Activated gamma-delta T cell (primary cell): ENCODE measurements around the gene ARSI.

Experiments used
- DNase-seq: peaks from one replicate; lab custom pipeline; 2025; lab: John Stamatoyannopoulos, UW
- total RNA-seq, 2 donors: gene quantifications; one replicate each; lab custom pipeline; 2026; lab: John Stamatoyannopoulos, UW

Gene ARSI
- 0 reads per million in 2 donors for total RNA-seq

DNA sequence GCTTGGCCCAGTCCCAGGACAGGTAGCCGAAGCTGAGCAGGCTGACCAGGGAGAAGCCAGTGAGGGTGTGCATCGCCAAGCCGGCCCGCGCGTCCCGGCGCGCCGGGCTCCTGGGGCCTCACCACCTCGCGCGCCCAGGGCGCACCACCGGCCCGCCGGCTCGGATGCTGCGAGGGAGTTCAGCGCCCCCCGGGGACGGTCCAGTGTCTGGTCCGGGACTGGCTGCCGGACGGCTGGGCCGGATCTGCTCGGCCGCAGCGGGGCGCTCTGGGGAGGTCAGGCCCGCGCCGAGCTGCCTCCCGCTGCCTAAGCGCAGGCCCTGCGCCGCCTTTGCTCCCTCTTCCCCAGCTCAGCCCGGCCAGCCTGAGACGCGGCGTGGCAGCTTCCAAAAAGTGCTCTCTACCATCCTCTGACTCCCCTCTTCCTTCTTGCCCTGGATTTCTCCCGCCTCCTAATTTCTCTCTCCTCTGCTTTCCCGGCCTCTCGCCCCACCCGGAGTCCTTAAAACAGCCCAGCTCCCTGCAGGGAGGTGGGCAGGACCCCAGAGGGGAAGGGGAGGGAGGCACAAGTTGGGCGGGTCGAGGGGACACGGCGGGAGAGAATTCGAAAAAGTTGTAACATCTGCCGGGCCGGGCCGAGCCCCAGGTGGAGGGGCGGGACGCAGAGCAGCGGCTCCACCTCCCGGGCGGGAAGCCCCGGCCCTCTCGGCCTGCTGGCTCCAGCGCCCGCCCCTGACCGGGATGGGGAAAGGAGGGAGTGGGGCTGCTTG is at the start of gene ARSI:
Gene ARSI (minus strand): TSS at position 605 of the 769 bp plus-strand sequence. CDS start 532 bp downstream, at position 73.
- DNase-seq, result no peak

DNA sequence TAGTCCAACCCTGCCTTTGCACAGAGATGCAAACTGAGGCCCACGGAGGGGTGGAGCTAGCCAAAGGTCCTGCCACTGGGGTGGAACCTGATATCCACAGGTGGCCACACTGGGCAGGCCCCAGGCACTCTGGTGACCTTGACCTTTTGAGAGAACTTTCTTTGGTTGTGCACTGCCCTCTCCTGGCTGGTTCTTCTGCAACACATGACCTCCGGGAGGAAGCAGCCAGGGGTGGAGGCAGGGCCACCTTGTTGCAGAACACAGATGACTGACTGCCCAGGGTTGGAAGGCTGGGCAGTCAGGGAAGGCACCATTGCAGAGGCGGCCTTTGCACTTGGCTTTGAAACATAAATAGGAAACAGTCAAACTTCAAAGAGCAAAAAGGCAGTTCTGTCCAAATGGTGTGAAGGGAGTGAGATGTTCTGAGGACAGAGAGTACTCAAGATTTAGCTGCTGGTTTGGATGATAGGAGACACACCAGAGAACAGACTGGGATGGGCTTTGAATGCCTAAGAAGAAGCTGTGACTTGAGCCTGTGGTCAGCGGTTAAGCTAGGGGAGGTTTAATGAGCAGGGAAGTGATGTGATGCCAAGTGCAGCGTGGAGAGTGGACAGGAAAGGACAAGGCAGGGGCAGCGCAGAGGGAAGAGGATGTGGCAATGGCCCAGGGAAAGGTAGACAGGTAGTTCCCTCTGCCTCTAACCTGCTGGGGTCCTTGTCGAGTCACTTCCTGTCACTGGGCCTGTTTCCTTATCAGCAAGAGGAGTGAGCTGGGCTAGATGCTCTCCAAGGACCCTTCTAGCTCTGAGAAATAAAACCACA is 48.0 kb upstream of the ARSI start:
- DNase-seq, result no peak

DNA sequence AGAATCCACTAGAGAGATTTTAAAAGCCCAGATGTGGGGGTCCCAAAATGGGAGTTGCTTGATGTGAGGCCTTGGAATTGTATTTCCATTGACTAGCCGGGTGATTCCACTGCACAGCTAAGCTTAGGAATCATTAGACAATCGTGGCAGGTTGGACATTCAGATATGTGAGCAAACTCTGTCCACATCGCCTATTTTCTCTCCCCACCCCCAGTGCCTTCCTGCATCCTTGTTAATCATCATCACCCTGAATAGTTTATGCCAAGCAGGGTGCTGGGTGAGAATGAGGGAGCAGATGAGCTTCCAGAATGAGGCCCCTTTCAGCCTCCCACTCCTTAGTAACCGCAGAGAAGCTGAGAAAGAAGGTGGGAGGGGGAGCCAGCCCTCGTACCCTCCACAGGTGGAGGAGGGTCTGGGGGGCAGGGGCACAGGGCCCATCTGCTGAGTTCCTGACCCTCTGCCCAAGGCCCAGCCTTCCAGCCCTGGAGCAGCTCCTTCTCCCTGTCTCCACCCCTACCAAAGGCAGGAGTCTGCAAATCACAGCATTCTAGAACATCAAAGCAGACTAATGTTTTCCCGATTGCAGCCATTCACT is 47.1 kb upstream of the ARSI start:
- DNase-seq, result no peak

DNA sequence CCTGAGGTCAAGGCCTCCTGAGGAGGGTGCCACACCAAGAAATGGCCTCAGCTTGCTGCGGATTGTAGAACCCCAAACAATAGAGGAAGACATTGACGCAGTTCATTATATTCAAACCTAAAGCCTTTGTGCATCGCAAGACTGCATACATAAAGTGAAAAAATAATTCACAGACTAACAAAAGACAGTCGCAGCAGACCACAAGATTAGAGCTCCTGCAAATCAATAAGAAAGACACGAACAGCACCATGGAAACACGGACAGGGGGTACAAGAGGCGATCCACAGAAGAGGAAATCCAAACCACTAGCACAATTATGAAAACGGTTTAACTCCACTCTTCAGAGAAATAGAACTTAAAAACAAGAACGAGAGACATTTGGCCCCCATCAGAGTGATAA is 44.7 kb upstream of the ARSI start:
- DNase-seq, result no peak

DNA sequence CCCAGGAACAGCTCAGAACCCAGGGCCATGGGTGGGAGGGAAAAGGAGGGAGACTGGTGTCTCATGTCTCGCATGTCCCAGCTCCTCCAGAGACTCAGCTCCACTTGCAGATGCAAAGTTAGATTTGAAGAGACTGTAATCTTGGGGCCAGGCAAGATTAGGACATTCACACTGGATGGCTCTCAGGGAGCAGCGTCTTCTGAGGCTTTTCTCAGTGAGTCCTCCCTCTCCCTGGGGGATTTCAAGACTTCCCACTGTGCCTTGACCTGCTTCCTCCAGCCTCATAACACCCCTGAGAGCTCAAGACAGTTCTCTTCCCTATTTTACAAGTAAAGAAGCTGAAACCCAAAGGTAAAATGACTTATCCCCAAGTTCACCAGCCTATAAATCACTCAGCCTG is 44.3 kb upstream of the ARSI start:
- DNase-seq, result no peak

DNA sequence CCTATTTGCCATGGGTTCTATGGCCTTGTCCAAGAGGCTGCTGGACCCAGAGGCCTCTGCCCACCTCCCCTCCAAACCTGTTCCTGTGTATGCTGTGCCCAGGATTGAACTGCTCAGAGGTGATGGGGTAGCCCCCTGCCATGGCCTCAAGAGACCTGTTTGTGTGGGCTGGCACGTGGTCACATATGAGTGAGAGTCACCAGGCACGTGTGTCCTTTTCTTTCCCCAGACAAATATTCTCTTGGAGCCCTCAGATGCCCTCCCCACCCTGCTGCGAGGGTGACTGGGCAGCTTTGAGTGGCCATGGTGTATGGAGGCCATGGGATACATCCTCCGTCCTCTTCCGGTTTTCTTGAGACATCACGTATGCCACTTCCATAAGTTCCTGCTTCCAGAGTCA is 43.9 kb upstream of the ARSI start:
- no peak for DNase-seq

DNA sequence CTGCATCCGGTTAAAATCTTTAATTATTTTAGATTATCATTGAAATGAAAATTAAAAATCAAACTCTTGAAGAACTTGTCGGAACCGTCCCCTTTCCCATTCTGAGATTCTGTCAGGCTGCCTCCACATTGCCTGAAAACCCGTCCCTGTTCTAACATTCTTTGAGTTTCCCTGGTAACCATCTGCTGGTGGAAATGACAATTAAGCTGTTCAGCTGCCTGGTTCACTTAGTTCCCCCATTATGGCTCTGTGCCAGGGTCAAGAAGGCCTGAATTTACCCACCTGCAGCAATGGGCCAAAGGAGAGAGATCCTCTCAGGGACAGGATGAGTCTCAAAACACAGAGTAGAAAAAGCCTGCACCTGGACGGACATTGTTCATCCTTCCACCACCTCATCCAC is 43.0 kb upstream of the ARSI start:
- DNase-seq, result no peak

DNA sequence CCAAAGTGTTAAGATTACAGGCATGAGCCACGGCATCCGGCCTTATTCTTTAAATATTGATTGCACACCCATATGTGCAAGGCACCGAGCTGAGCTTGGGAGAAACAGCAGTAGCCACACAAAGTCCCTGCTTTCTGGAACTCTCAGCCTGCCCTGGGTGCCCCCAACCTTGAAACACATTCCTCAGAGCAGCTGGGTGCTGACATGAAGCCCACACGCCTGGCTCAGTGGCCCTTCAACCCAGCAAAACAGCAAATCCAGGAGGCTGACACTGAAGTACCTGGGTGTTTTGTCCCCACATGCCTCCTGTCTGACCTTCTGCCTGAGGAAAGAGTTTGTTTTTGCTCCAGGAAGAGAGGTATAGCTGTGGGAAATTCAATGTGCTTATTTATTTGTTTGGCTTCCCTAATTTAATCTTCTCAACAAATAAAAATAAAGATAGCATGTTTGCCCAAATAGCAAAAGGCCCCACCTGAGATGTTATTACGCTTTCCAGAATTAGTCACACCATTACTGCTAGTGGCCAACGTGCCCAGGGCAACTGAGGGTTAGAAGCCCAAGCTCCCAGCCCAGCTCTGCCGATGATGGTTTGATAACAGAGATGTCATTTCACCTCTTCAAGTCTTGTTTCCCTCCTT is 41.4 kb upstream of the ARSI start:
- DNase-seq, result no peak

DNA sequence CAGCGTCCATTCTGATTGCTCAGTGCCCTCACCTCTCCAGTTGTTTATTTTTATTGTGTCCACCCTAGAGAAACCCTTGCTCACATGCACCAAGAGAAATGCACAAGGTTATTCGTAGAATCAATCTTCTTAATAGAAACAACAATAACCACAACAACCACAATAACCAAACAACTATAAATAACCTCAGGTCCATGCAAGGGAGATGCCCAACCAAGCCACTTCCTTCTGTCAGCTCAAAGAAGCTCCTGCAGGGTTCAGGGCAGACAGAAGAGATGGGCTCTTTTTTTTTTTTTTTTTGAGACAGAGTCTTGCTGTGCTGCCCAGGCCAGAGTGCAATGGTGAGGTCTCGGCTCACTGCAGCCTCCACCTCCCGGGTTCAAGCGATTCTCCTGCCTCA is 39.9 kb upstream of the ARSI start:
- DNase-seq, result no peak

DNA sequence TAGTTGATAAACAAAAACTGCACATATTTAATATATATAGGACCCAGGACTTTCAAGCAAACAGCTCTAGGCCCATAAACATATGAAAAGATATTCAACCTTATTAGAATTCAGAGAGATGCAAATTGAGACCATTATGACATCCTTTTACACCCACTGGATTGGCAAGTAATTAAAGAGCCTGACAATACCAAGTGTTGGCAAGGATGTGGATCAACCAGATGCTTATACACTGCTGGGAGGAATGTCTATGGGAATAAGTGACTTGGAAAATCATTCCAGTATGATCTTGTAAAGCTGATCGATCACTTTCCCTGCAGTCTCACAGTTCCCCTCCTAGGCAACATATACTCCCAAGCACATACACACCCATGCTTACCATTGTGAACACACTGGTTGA is 39.3 kb upstream of the ARSI start:
- DNase-seq, result no peak

DNA sequence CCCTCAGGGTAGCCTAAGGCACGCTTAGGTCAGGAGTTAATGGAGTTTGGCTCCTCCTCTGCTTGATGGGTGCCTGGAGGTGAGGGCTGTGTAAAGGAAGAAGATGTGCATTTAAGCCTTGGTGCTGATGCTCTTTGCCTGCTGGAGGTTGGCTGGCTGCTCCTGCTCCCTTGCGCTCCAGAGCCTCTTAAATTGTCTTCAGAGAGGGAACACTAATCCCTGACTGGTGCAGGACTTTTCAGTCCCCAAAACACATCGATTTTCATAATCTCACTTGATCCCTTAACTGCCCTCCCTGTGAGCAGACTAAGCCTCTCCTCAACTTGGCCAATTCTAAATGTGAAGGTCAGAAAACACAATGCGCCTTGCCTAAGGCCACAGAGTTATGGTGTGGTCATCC is 38.6 kb upstream of the ARSI start:
- DNase-seq, result no peak

DNA sequence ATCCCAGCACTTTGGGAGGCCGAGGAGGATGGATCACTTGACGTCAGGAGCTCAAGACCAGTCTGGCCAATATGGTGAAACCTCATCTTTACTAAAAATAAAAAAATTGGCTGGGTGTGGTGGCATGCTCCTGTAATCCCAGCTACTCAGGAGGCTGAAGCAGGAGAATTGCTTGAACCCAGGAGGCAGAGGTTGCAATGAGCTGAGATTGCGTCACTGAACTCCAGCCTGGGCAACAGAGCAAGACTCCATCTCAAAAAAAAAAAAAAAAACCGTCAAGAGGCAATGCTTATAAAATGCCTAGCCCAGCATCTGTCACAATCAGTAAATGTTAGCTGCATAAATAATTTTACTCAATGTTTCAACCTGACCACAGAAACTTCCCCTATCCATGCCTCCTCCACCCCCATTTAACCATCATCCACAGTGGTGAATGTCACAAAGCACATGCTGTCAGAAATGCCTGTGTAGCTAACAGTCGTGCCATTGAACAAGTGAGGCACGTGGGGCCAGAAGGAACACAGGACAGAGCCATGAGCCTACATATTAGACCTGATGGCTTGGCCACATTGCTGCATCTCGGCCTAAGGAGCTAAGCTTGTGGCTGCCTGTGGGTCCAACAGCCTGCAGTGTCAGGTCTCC is 38.0 kb upstream of the ARSI start:
- no peak for DNase-seq

DNA sequence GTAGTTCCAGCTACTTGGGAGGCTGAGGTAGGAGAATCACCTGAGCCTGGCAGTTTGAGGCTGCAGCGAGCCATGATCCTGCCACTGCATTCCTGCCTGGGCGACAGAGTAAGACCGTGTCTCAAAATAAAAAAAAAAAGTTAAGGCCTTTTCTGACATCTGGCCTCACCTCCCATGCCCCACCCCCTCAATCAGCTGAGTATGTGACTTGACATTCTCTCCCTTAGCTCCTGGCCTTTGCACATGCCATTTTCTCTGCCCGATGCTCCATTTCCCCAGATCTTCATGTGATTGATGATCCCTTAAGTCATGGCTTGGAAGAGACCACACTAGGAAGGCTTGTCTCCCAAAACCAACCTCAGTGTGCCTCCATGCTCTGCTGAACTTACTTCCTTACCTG is 37.1 kb upstream of the ARSI start:
- no peak for DNase-seq

DNA sequence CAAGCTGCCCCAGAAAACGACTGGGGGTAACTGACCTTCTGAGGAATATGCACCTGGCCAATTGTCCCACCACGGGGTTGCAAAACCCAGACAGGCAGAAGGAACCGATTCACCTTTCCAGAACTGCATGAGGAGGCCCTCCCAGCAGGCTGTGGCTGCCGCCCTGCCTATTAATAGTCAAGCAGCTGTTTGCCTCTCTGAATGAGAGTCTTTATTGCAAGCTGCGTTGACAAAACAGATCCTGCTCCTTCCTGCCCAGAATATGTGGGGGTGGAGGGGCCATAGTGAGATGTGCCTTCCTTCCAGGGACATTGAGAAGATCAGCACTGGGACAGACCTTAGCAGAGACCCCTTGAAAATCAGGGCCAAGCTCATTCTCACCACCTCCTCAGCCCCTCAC is 36.5 kb upstream of the ARSI start:
- no peak for DNase-seq

DNA sequence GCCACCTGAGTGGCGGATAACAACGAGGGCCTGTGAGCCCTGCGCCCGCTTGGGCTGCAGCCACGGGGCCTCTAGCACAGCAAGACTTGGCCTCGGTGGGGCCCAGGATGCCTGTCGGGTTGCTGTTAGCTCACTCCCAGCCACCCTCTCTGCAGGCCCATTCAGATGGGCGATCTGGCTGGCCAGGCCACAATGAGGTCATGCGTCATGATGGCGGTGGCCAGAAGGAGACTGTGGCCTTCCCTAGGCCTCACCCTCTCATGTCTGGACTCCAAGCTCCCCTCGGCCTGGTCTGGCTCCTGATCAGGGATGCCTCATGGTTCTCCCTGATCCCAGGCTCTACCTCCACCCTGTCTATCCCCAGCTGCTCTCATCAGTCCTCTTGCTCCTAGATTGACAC is 35.8 kb upstream of the ARSI start:
- DNase-seq, result no peak

DNA sequence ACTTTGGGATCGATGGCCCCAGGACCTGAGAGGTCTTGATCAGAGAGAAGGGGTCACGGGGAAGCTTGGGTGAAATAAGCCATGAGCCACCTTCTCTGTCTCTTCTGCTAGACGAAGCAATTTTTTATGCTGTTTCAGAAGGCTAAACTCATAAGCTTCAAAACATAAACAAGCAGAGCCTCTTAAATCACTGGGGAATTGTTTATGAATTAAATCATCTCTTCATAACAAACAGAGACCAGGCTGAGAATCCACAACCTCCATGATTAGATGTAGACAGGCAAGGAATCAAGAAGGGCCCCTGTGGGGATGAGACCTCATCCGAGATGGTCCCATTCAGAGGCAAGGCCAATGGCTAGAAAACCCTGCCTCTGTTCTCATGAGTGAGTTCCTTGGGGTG is 33.1 kb upstream of the ARSI start:
- no peak for DNase-seq

DNA sequence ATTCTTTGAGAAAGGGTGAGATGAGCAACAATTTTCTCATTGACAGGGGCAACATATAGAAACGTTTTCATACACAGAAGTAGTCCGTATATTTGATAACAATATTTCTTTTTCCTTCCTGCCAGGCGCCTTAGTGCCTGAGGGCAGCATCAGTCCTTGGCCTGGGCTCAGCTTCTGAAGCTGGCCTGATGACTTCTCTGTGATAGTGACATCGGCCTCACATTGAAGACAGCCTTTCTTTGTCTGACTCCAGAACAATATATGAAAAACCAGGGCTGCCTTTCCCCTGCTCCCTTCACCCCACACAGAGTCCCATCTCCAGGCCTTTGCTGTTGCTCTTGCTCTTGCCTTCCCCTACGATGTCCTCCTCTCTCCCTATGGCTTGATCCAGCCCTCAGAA is 30.7 kb upstream of the ARSI start:
- no peak for DNase-seq

DNA sequence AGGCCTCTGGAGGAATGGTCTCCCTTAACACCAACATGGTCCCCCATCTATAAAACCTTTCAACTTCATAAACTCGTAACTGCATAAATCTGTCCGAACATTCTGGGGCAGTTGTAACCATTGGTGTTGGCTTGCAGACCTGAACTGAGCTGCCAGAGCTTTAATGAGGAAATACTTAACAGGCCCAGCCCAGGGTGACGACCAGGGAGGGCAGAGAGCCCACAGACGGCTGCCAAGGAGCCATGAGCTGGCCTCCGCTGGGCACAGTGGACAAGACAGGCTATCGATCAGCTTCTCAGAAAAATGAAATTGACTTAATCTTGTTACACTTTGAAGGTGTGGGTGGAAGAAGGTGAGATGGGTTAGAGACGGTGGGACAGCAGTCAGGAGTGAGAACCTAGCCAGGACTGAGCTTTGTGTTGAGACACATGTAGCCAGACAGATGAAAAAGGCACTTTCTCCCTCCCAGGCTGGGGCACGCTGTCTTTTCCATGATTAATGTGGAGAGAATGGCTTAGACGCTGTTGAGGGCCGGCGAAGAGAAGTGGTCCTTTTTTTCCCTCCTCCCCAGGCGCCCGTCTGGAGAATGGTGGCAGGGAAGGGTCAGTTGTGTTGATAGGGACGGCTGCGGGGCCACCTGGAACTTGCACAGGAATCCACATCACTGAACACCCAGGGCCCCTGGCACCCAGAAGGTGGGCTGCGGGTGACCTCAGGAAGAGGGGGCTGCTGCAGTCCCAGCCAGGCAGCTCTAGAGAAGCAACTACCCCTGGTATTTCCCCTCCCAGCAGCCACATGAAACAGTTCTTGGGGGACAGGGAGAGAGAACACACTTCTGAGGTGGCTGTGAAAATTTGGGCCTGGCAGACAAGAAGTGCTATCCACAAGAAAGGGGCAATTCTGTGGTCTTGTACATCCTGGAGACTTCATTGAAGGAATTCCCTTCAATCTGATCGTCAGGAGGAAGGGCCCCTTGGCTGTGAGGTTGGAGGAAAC is 27.5 kb upstream of the ARSI start:
- DNase-seq, result no peak

DNA sequence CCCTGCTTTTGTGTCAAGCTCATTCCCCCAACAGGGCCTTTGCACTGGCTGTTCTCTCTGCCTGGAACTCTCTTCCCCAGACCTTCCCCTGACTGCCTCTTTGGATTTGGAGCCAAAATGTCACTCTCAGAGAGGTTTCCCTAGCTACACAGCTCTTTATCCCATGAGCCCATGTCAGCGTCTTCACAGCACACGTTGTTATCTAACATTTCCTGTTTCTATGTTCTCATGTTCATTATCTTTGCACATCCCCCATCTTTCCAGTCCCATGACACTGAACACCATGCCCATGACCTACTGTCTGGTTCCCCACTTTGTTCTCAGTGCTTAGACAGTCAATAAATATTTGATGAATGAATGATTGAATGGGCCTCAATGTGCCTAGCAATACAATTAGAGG is 26.3 kb upstream of the ARSI start:
- no peak for DNase-seq

DNA sequence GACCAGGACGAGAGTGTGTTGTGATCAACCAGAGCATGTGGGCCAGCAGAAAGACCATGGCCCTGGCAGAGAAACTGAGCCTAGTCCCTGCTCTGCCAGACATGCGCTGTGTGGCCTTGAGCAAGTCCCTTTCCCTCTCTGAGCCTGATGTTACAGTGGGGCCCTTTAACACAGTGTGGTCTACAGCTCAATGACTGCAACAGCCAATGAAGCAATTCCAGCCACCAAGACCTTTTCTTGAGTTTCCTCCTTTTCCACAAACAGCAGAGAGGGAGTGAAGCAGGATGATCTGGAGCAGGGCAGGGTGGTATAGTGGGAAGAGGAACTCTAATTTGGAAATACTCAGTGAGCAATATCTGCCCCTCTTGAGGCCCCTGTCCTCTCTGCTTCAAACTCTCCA is 25.8 kb upstream of the ARSI start:
- no peak for DNase-seq

DNA sequence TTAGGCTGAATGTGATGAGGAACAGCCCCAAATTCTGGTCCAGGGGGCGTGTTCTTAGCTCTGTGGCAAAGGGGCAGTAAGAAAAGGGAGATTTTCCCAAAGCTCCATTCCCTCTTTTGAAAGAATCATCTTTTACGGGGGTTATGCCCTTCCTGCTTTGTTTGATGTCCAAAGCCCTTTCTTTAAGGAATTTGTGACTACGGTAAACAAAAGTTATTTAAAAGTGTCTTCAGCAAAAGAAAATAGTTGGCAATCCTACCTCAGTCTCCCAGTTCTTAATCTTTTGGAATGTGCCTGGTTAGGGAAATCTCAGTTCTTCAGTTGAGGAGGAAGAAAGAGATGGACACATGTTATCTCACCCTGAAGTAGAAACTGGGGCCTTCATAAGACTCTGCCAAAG is 24.4 kb upstream of the ARSI start:
- no peak for DNase-seq
